Measurements from ENCODE around the gene SDE2.

SDE2 gene

DNA sequence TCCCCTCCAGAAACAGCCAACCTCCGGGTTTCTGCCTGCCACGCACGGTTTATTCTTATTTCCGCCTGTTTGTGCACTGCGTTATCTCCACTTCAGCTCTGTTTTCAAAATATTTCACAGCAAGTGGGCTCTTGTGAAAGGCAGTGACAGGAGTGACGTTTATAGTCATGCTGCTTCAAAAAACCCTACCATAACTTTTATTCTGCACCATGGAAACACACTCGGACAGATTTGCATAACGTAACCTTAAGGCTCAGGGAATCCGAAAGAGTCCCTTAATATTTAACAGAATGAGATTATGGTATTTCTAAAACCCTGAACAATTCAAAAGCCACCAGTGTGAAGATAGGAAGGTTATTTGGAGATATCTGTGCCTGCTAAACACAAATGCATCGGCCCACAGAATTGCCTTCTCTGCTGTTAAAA, 782 bp upstream of the SDE2 start:
- H3K4me2 ChIP-seq = peak overlapping the region; percentile 93
- no peaks in the 10 kb centered on the region for H3K27me3 ChIP-seq
- H3K4me3 ChIP-seq = peak overlapping the region; percentile 88
- peaks cover 37% of the 10 kb centered on the region for H4K20me1 ChIP-seq
- H3K9me3 ChIP-seq = no peaks in the 10 kb centered on the region
- TF ChIP-seq Cebpa-rat (IDR thresholded peaks at IDR 0.05) = no peak
- H3K27ac ChIP-seq = peak overlapping the region; percentile 98
- H3K4me1 ChIP-seq = peaks cover 83% of the 10 kb centered on the region
- peak overlapping the region; percentile 86 for H3K9ac ChIP-seq
- peaks cover 9% of the 10 kb centered on the region for H3K36me3 ChIP-seq

DNA sequence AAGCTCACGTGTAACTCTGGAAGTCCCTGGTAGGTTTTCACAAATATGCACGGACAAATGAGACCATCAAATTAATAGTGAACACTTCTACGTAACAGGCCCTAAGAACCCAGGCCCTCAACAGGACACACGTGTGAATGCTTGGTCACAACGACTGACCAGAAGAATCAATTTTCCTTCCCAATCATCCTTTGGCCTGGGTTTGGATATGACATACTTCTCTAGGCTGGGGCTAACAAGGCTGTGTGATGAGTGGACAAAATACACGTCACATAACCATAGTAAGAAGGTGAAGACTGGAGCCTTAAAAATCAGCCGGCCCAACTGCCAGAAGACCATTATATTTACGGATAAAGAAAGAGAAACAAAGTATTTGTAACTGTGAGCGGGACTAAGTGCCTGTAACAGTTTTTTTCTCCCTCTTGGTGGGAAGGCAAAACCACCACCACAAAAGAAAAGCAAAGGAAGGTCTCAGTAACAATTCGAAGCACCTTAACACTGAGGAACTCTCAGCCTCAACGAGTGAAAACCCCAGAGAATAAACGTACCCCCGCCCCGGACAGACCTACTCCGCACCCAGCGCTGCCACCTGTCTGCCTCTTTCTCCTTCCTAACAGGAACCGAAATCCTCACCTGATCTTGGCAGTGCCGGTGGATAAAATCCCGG, 450 bp downstream of the SDE2 start:
- no peak for TF ChIP-seq Cebpa-rat (IDR thresholded peaks at IDR 0.05)
- peak overlapping the region; percentile 92 for H3K4me2 ChIP-seq
- H4K20me1 ChIP-seq = peaks cover 47% of the 10 kb centered on the region
- H3K36me3 ChIP-seq = peaks cover 21% of the 10 kb centered on the region
- H3K4me1 ChIP-seq = peaks cover 74% of the 10 kb centered on the region
- peak overlapping the region; percentile 88 for H3K4me3 ChIP-seq
- H3K9ac ChIP-seq = peak overlapping the region; percentile 95
- H3K27ac ChIP-seq = peak overlapping the region; percentile 92
- no peaks in the 10 kb centered on the region for H3K9me3 ChIP-seq
- no peaks in the 10 kb centered on the region for H3K27me3 ChIP-seq

DNA sequence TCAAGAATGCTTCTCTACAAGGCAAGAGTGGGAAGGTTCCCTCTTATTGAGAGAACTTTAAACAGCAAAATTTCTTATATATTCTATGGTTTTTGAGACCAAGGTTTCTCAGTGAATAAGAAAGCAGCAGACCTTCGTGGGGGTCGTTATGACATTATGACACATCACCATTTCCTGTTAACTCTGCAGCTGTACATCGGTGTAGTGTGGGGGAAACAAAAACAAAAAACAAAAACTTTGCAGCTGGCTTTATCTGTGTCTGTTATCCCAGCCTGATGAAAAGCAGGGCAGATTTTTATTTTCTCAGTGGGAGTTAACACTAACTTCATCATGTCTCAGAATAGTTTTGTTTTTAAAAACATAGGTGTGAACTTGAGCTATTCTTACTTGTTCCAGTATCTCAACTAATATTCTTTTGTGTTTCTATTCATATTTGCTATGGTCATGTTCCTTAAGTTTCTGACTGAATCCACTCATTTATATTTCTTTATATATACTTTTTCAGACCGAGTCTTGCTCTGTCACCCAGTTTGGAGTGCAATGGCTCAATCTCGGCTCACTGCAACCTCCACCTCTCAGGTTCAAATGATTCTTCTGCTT, 2.1 kb downstream of the SDE2 start:
- Histone ChIP-seq H3K27ac (peak overlapping the region; percentile 92), H4K20me1 (peaks cover 54% of the 10 kb centered on the region), H3K4me1 (peaks cover 61% of the 10 kb centered on the region), H3K4me2 (peak overlapping the region; percentile 92), H3K27me3 (no peaks in the 10 kb centered on the region), H3K9ac (peak overlapping the region; percentile 95), H3K9me3 (no peaks in the 10 kb centered on the region), H3K36me3 (peaks cover 38% of the 10 kb centered on the region), H3K4me3 (peak overlapping the region; percentile 88)
- no peak for TF ChIP-seq Cebpa-rat (IDR thresholded peaks at IDR 0.05)

DNA sequence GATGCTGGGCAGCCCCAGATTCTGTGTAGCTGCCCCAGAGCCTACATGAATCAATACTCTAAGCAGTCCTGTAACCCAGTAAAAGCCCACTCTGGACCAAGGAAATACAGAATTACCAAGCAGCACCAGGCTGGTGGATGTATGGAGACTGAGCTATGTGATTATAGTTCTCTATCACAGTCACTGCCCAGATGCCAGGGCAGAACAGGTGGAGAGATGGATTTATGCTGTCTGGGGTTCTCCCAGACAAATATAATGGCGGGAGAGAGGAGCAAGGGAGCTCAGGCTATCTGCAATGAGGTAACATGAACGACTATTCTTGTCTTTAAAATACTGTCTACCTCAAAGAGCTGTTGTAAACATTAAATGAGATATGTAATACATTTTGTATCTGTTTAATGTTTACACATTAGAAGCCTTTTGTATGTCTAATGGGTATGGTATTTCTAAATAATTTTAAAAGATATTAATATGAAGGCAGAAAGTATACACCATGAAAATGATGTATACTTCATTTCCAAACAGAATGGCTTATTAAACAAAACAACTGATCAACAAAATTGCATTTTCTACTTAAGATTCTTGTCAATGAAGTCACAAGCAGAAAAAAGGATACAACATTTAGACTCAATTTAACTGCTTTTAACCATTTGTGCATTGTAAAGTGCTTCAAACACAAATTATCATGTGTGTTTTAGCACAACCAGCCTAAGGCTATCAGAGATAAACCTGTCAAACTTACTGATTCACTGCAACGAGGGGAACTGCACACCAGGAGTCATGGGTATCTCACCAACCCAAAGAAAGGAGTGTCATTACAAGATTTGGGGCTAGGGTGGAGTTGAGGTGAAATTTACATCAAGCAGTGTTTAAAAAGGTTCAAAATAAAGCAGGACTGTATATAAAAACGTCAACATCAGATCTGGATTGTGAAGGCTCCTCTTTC, 3.0 kb downstream of the SDE2 start:
- H3K27me3 ChIP-seq = no peaks in the 10 kb centered on the region
- H3K9me3 ChIP-seq = no peaks in the 10 kb centered on the region
- H3K4me2 ChIP-seq = peak overlapping the region; percentile 92
- no peak for TF ChIP-seq Cebpa-rat (IDR thresholded peaks at IDR 0.05)
- peaks cover 46% of the 10 kb centered on the region for H3K36me3 ChIP-seq
- H3K4me1 ChIP-seq = peaks cover 61% of the 10 kb centered on the region
- H3K9ac ChIP-seq = peak overlapping the region; percentile 95
- peak overlapping the region; percentile 88 for H3K4me3 ChIP-seq
- peak overlapping the region; percentile 92 for H3K27ac ChIP-seq
- peaks cover 54% of the 10 kb centered on the region for H4K20me1 ChIP-seq

DNA sequence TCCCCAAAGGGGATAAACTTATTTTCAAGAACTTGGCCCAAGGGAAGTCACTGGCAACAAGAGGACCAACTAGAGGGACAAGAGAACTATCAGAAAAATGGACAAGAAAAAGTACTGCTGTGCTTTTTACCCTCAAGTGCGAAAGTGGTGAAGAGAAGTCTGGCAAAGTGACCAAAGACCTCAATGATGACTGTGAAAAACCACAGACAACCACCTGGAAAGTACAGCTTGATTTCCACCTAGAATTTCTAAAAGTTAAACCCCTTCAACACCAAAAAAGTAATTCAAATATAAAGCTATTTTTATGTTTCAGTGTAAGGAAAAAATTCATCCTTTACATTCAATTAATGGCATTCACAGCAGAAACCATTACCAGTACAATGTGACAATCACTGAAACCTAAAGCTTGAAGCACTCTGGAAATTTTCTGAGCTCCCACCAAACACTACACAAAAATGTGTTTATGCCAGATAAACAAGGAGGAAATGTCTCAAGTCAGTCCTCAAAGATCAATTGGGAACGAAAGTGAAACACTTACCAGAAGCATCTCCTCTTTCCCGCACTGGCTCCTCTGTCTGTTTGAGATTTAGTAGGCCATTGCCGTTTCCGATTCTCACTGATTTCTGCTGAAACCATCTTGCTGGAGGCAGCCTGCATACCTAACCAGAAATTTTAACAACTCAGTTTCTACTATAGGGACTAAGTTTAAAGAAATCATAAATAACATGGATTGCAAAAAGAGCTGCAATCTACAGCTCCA, 8.3 kb downstream of the SDE2 start:
- Histone ChIP-seq H3K9ac (no peak overlapping the region; the same call in 1 of the 2 replicates), H3K27ac (no peak overlapping the region), H4K20me1 (peaks cover 74% of the 10 kb centered on the region), H3K9me3 (no peaks in the 10 kb centered on the region), H3K4me3 (no peak overlapping the region), H3K4me1 (peaks cover 33% of the 10 kb centered on the region), H3K4me2 (peak overlapping the region; percentile 36), H3K36me3 (peaks cover 96% of the 10 kb centered on the region), H3K27me3 (no peaks in the 10 kb centered on the region)
- no peak for TF ChIP-seq Cebpa-rat (IDR thresholded peaks at IDR 0.05)

DNA sequence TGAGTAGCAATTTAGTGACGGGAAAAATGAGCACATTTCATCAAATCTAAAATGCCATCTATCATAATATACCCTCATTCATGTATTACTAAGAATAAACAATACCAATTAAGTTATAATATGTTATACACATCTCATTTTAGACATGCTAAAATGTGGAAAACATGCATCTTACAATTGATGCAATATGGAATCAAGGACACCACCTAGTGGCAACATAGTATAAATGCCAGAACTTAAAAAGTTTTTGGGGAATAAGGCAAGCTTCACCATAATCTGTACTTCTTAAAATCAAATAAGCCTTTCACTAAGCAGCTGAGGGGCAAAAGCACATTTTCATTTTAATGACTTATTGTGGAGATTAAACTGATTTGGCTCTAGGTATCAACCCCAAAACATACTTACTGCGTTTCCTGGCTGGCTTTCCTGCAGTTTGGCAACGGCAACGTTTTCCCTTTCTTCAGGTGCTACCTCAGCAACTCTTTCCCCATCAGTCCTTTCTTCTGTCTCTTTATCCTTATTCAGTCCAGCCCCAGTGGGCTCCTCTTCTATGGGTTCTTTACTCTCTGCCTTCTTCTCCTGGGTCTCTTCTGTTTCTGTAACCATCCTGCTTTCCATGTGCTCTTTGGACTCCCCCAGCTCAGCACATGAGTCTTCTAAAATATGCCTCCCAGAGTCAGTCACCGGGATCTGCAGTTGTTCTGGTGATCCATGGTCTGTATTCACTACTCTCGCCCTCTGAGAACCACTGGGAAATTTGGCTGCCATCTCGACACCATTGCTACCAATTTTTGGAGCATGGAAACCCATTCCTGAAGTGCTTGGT, 11.4 kb downstream of the SDE2 start:
- Histone ChIP-seq H3K9ac (no peak overlapping the region), H3K4me2 (no peak overlapping the region), H3K27ac (no peak overlapping the region)

DNA sequence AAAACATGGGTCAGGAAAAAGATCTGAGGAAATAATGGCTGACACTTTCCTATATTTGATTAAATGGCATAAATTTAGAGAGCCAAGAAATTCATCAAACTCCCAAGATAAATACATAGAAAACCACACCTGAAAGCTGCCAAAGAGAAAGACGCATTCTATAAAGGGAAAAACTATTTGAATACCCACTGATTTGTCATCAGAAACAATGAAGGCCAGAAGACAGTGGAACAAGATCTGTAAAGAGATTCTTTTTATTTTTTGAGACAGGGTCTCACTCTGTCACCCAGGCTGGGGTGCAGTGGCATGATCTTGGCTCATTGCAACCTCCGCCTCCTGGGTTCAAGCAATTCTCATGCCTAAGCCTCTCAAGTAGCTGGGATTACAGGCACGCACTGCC, 17.4 kb downstream of the SDE2 start:
- Histone ChIP-seq H3K4me1 (peaks cover 26% of the 10 kb centered on the region), H3K4me3 (no peak overlapping the region), H4K20me1 (peaks cover 27% of the 10 kb centered on the region), H3K9me3 (peaks cover 10% of the 10 kb centered on the region), H3K9ac (no peak overlapping the region), H3K36me3 (peaks cover 73% of the 10 kb centered on the region), H3K27ac (no peak overlapping the region), H3K27me3 (no peaks in the 10 kb centered on the region), H3K4me2 (no peak overlapping the region)
- no peak for TF ChIP-seq Cebpa-rat (IDR thresholded peaks at IDR 0.05)

More for the DNA sequence above, 11.4 kb downstream of the SDE2 start:
- no peaks in the 10 kb centered on the region for H3K27me3 ChIP-seq
- no peak overlapping the region for H3K4me3 ChIP-seq
- no peaks in the 10 kb centered on the region for H3K9me3 ChIP-seq
- no peak for TF ChIP-seq Cebpa-rat (IDR thresholded peaks at IDR 0.05)
- H4K20me1 ChIP-seq = peaks cover 57% of the 10 kb centered on the region
- H3K4me1 ChIP-seq = peaks cover 20% of the 10 kb centered on the region
- peaks cover 96% of the 10 kb centered on the region for H3K36me3 ChIP-seq

DNA sequence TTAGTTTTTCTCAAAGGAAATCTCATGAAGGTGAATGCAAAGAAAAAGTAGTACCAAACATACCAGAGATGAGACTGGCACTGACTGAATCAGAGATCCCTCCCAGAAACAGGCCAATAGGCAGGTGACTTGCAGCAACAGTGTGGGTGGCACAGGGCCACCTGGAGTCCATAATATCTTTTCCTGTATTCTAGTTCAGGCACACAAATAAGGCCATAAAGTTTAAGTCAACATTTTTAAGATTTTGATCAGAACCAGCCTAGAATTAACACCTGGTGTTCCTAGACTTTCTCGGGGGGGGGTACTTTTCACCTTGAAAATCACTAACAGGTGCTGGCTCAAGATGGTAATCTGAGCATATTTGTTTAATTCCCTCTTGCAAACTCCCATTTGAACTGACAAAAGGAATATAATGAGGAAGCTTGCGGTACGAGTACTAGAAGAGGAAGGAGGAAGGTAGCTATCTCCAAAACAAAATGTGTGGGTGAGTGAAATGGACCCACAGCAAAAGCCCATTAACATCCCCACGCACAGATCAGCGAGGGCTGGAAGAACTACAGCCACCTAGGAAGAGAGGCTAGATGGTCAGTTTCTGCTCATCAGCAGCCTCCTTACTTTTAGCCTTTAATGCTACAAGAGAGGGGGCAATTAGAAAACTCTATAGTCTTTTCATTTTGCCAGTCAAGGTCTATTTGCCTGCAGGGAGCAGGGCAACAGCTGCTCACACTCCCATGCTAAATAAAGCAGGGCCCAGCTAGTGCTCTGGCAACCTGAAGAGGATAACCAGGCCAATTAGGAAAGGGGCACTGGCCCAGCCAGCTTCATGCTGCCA, 18.9 kb downstream of the SDE2 start:
- Histone ChIP-seq H3K4me1 (peaks cover 41% of the 10 kb centered on the region), H4K20me1 (peaks cover 13% of the 10 kb centered on the region; the same call in 1 of the 2 replicates), H3K9me3 (peaks cover 10% of the 10 kb centered on the region), H3K36me3 (peaks cover 58% of the 10 kb centered on the region), H3K27me3 (no peaks in the 10 kb centered on the region), H3K9ac (no peak overlapping the region), H3K4me3 (no peak overlapping the region), H3K4me2 (no peak overlapping the region), H3K27ac (no peak overlapping the region)
- no peak for TF ChIP-seq Cebpa-rat (IDR thresholded peaks at IDR 0.05)

All from BLaER1 (cell line).